ENCODE measurements around the gene VSIG8.
"Not testable (repeated sequence)": the region's sequence is repeated elsewhere in the genome, so short reads cannot be mapped to it uniquely, and the experiment has no call there.

VSIG8 gene

DNA sequence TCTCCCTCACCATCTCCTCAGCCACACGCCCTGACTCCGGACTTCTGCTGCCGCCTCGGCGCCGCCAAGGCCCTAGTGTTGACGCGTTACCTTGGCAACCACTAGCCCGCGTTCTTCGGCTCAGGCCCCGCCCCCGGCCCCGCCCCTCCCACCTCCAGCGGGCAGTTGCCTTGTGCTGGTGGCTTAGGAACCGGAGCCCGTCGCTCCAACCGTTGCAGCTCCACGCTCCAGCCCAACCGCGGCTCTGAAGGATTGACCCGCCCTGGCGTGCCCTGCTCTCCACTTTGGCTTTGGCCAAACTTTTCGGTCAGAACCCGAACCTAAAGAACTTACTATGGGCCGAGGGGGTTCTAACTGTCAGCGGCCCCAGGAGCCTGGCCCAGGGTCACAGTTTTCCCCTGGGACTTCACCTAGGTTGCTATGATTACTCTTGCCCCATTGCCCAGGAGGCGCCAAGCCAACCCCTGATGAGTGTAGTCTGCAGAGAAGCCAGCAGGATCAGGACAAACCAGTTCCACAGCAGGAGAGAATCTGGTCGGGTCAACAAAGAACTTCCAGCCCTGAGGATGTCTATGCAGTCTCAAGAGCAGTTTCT, 37.7 kb upstream of the VSIG8 start, which contains the start of gene CFAP45:
Gene CFAP45, minus strand, starts transcription at position 80 of the 595 bp plus-strand sequence. Its CDS starts 67 bp downstream, at position 13.
- TF ChIP-seq PPARA (CRISPR knock-in tag; IDR thresholded peaks at IDR 0.05; ENCODE audit: borderline replicate concordance) (no peak), ZNF565 (CRISPR knock-in tag; conservative IDR thresholded peaks at IDR 0.05; ENCODE audit: low read depth) (no peak), ZFP3 (CRISPR knock-in tag; IDR thresholded peaks at IDR 0.05) (no peak), ISL1 (CRISPR knock-in tag; IDR thresholded peaks at IDR 0.05) (no peak), GLIS3 (CRISPR knock-in tag; IDR thresholded peaks at IDR 0.05) (no peak), CSDC2 (CRISPR knock-in tag; IDR thresholded peaks at IDR 0.05) (no peak), TOX (CRISPR knock-in tag; IDR thresholded peaks at IDR 0.05; ENCODE audit: borderline replicate concordance) (no peak)
- TF ChIP-seq, protein P1, sequence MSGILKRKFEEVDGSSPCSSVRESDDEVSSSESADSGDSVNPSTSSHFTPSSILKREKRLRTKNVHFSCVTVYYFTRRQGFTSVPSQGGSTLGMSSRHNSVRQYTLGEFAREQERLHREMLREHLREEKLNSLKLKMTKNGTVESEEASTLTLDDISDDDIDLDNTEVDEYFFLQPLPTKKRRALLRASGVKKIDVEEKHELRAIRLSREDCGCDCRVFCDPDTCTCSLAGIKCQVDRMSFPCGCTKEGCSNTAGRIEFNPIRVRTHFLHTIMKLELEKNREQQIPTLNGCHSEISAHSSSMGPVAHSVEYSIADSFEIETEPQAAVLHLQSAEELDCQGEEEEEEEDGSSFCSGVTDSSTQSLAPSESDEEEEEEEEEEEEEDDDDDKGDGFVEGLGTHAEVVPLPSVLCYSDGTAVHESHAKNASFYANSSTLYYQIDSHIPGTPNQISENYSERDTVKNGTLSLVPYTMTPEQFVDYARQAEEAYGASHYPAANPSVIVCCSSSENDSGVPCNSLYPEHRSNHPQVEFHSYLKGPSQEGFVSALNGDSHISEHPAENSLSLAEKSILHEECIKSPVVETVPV (CRISPR knock-in tag; IDR thresholded peaks at IDR 0.05), result no peak
- ATAC-seq, result no peak

DNA sequence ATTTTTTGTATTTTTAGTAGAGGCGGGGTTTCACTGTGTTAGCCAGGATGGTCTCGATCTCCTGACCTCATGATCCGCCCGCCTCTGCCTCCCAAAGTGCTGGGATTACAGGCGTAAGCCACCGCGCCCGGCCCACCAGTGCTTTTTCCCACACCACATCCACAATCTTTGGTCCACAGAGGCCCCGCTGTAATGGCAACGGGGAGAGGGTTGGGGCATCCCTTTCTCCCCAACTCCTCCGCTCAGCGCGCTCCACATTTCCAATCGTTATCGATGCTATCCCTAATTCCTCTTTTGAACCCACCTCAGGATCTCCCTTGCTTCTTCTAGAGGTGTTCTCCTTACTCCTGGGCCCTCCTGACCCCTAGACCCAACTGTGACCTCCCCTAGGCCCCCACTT, 37.2 kb upstream of the VSIG8 start:
- ATAC-seq, result not testable (repeated sequence)

DNA sequence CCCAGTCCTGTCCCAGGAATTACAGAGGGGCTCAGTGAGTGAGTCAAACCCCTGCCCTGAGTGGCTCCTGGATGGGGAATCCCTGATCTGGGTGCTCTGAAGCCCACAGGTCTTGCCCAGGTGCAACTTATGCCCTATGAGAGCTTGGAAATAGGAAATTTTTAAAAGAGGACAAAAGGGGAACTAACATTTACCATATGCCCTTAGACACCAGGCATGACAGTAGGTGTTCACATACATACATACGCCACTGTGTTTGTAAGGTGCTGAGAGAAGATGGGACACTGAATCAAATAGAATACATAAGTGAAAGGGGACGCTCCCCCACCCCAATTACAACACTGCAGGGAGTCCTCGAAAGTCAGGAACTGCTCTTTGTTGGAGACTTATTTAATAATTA, 36.1 kb upstream of the VSIG8 start:
- TF ChIP-seq, protein P2, sequence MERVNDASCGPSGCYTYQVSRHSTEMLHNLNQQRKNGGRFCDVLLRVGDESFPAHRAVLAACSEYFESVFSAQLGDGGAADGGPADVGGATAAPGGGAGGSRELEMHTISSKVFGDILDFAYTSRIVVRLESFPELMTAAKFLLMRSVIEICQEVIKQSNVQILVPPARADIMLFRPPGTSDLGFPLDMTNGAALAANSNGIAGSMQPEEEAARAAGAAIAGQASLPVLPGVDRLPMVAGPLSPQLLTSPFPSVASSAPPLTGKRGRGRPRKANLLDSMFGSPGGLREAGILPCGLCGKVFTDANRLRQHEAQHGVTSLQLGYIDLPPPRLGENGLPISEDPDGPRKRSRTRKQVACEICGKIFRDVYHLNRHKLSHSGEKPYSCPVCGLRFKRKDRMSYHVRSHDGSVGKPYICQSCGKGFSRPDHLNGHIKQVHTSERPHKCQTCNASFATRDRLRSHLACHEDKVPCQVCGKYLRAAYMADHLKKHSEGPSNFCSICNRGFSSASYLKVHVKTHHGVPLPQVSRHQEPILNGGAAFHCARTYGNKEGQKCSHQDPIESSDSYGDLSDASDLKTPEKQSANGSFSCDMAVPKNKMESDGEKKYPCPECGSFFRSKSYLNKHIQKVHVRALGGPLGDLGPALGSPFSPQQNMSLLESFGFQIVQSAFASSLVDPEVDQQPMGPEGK (CRISPR knock-in tag; IDR thresholded peaks at IDR 0.05; ENCODE audit: borderline replicate concordance), result no peak
- TF ChIP-seq ZFP30 (CRISPR knock-in tag; IDR thresholded peaks at IDR 0.05) (no peak), SNAI2 (CRISPR knock-in tag; IDR thresholded peaks at IDR 0.05) (no peak), TOX (CRISPR knock-in tag; IDR thresholded peaks at IDR 0.05; ENCODE audit: borderline replicate concordance) (no peak), OSR1 (CRISPR knock-in tag; IDR thresholded peaks at IDR 0.05) (no peak)
- TF ChIP-seq, protein P3, sequence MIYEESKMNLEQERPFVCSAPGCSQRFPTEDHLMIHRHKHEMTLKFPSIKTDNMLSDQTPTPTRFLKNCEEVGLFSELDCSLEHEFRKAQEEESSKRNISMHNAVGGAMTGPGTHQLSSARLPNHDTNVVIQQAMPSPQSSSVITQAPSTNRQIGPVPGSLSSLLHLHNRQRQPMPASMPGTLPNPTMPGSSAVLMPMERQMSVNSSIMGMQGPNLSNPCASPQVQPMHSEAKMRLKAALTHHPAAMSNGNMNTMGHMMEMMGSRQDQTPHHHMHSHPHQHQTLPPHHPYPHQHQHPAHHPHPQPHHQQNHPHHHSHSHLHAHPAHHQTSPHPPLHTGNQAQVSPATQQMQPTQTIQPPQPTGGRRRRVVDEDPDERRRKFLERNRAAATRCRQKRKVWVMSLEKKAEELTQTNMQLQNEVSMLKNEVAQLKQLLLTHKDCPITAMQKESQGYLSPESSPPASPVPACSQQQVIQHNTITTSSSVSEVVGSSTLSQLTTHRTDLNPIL (CRISPR knock-in tag; IDR thresholded peaks at IDR 0.05; ENCODE audit: low read depth), result no peak
- no peak for ATAC-seq

DNA sequence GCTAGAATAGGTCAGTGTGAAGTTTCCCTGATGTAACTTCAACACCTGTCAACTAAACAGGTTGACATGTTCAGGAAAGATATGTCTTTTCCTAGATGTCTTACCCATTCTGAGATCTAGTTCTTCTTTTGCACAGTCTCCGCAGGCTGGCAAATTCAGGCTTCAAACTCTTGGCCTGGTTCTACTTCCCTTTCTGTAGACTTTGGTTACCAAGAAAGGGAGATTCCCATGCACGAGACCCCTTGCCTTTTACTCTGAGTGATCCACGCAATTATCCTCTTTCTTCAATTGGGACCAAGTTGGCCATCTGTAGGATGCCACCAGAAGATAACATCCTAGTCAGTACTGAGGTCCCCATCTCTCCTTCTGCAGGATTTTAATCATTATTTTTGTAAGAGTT, 35.5 kb upstream of the VSIG8 start:
- ATAC-seq, result no peak
- TF ChIP-seq, protein P4, sequence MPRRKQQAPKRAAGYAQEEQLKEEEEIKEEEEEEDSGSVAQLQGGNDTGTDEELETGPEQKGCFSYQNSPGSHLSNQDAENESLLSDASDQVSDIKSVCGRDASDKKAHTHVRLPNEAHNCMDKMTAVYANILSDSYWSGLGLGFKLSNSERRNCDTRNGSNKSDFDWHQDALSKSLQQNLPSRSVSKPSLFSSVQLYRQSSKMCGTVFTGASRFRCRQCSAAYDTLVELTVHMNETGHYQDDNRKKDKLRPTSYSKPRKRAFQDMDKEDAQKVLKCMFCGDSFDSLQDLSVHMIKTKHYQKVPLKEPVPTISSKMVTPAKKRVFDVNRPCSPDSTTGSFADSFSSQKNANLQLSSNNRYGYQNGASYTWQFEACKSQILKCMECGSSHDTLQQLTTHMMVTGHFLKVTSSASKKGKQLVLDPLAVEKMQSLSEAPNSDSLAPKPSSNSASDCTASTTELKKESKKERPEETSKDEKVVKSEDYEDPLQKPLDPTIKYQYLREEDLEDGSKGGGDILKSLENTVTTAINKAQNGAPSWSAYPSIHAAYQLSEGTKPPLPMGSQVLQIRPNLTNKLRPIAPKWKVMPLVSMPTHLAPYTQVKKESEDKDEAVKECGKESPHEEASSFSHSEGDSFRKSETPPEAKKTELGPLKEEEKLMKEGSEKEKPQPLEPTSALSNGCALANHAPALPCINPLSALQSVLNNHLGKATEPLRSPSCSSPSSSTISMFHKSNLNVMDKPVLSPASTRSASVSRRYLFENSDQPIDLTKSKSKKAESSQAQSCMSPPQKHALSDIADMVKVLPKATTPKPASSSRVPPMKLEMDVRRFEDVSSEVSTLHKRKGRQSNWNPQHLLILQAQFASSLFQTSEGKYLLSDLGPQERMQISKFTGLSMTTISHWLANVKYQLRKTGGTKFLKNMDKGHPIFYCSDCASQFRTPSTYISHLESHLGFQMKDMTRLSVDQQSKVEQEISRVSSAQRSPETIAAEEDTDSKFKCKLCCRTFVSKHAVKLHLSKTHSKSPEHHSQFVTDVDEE (CRISPR knock-in tag; IDR thresholded peaks at IDR 0.05), result no peak
- TF ChIP-seq ZFP30 (CRISPR knock-in tag; IDR thresholded peaks at IDR 0.05) (no peak), ZNF565 (CRISPR knock-in tag; conservative IDR thresholded peaks at IDR 0.05; ENCODE audit: low read depth) (no peak), PPARA (CRISPR knock-in tag; IDR thresholded peaks at IDR 0.05; ENCODE audit: borderline replicate concordance) (no peak), ZC3H10 (CRISPR knock-in tag; IDR thresholded peaks at IDR 0.05) (no peak), ISL1 (CRISPR knock-in tag; IDR thresholded peaks at IDR 0.05) (no peak), ZNF8 (CRISPR knock-in tag; IDR thresholded peaks at IDR 0.05) (no peak), RARB (CRISPR knock-in tag; IDR thresholded peaks at IDR 0.05) (no peak), BACH2 (CRISPR knock-in tag; IDR thresholded peaks at IDR 0.05; ENCODE audit: borderline replicate concordance) (no peak), CSDC2 (CRISPR knock-in tag; IDR thresholded peaks at IDR 0.05) (no peak), ARNTL (CRISPR knock-in tag; IDR thresholded peaks at IDR 0.05; ENCODE audit: borderline replicate concordance, low read depth) (no peak), ZNF70 (CRISPR knock-in tag; IDR thresholded peaks at IDR 0.05) (no peak), SNAI2 (CRISPR knock-in tag; IDR thresholded peaks at IDR 0.05) (no peak), ESRRG (CRISPR knock-in tag; IDR thresholded peaks at IDR 0.05) (no peak), TCF4 (CRISPR knock-in tag; IDR thresholded peaks at IDR 0.05; ENCODE audit: borderline replicate concordance) (no peak)
- TF ChIP-seq, protein P5, sequence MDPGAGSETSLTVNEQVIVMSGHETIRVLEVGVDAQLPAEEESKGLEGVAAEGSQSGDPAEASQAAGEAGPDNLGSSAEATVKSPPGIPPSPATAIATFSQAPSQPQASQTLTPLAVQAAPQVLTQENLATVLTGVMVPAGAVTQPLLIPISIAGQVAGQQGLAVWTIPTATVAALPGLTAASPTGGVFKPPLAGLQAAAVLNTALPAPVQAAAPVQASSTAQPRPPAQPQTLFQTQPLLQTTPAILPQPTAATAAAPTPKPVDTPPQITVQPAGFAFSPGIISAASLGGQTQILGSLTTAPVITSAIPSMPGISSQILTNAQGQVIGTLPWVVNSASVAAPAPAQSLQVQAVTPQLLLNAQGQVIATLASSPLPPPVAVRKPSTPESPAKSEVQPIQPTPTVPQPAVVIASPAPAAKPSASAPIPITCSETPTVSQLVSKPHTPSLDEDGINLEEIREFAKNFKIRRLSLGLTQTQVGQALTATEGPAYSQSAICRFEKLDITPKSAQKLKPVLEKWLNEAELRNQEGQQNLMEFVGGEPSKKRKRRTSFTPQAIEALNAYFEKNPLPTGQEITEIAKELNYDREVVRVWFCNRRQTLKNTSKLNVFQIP (CRISPR knock-in tag; IDR thresholded peaks at IDR 0.05; ENCODE audit: borderline replicate concordance, low read depth), result no peak
- TF ChIP-seq, protein P3 (CRISPR knock-in tag; IDR thresholded peaks at IDR 0.05; ENCODE audit: low read depth), result no peak

Measured in SK-N-SH treated with all-trans-retinoic acid at 6 μM for 48 hours (cell line).